Pancreas (tissue), 10 donors: ENCODE results near the gene PAX5. TPM values are rescaled to one million over a fixed set of nuclear protein-coding genes. Genes with fewer than 3 reads are reported as not detected.

ENCODE experiments used
- ATAC-seq, 4 donors: fragments of 200-7000 bp; cut with Tn5 transposase; one replicate each; pipeline versions ENCODE4 v1.8.0 to v1.9.1; 2020; ENCODE audit warnings: mild to moderate bottlenecking in 4 of 4, moderate library complexity in 4 of 4
- DNase-seq, 6 donors: peaks; one replicate each; pipeline ENCODE4 v3.0.0-alpha.2; 2020
- FAIRE-seq: peaks from 2 replicates; lab custom pipeline; 2012; peaks lifted over from hg19 to GRCh38; lab: Jason Lieb, UNC
- H3K27ac ChIP-seq, 4 donors: fragments of 200-600 bp; sonication (generic); 1 replicate in 3 of 4; 2 replicates in 1 of 4; pipeline versions ENCODE4 v1.5.0 to v1.8.0; 2020
- H3K27me3 ChIP-seq, 4 donors: fragments of 200-600 bp; one replicate each; pipeline ENCODE4 v1.8.0; 2021
- H3K36me3 ChIP-seq, 3 donors: fragments of 200-600 bp; sonication (generic) in 1 of 3; one replicate each; pipeline versions ENCODE4 v1.5.0 to v1.8.0; 2020 to 2021
- H3K4me1 ChIP-seq, 3 donors: fragments of 200-600 bp; one replicate each; pipeline ENCODE4 v1.8.0; 2021
- H3K4me3 ChIP-seq, 4 donors: fragments of 200-600 bp; sonication (generic) in 2 of 4; one replicate each; pipeline versions ENCODE4 v1.5.0 to v1.8.0; 2020 to 2021
- H3K9me3 ChIP-seq, 4 donors: fragments of 200-600 bp; one replicate each; pipeline ENCODE4 v1.8.0; 2021
- CTCF ChIP-seq, 4 donors: fragments of 200-600 bp; sonication (generic) in 3 of 4; IDR thresholded peaks; one replicate each; pipeline versions ENCODE4 v1.5.0 to v1.8.0; 2021; ENCODE audit warnings: antibody characterized with exemption in 4 of 4
- WGBS, 2 donors: extraction: QIAGEN DNeasy Blood & Tissue Kit; methylation state at CpG; one replicate each; pipeline ENCODE4 v1.1.7; 2013; 5-methylcytosine and 5-hydroxymethylcytosine counted together
- intact Hi-C, 3 donors: fragments of 100-400 bp; cut with DNase I; formaldehyde crosslinking; loops; one replicate each; pipeline versions ENCODE4 v1.11.1 to v1.14.2; 2022
- polyA plus RNA-seq, 2 donors: library from polyadenylated mRNA; stranded (reverse); fragments of 200-250 nt; gene quantifications; one replicate each; pipeline ENCODE4 v1.2.3, GENCODE V29; 2013
- total RNA-seq, 6 donors: library from RNA; stranded (reverse); fragmentation: NEBNext Ultra II Directional in 4 of 6; extraction: Animal tissue kit (Norgen Biotek cat#: 25700) in 4 of 6; gene quantifications; one replicate each; pipeline versions ENCODE4 v1.2.1 to v1.2.4, GENCODE V29; 2021 to 2023
- donor health status: healthy with polysubstance abuse.
- donor health status: DM: no; HTN: no; CAD: no; lungs with moderate emphysema.
- donor health status: DM: no; HTN: no; CAD: no.
- donor health status: control.
- donor health status: control.
- donor health status: Bipolar disorder and iron deficiency.
- donor health status: DM: yes; HTN: yes; CAD: no.
- donor health status: DM: no; HTN: no; CAD: no.
- donor health status: DM: no; HTN: no; CAD: no.
- donor health status: DM: yes; HTN: yes; CAD: no.

PAX5 gene
- total and polyA plus RNA-seq, 8 donors, result under 0.01 to 0.35 (median 0.28) TPM; not detected in 1

- WGBS, 2 donors, result 73 to 84% methylated on average over 9 of the region's 9 CpGs
- no peak overlapping the region for H3K27ac ChIP-seq
- H3K4me3 ChIP-seq, result no peak overlapping the region
- no peaks in the 10 kb centered on the region for H3K36me3 ChIP-seq
- no peaks in the 10 kb centered on the region for H3K4me1 ChIP-seq
- no peak for TF ChIP-seq CTCF (IDR thresholded peaks at IDR 0.05)
- DNase-seq (no peak), FAIRE-seq (no peak), ATAC-seq (no peak)
- peaks cover 0 to 4% (median 1%) of the 10 kb centered on the region in 4 donors for H3K27me3 ChIP-seq
- no peaks in the 10 kb centered on the region for H3K9me3 ChIP-seq
- intact Hi-C loops, result no loop called here
Observed at GRCh38 chr9:36956908-36957307, 77.2 kb downstream of the PAX5 start.

GRCh38 chr9:36950389-36950788, 83.7 kb downstream of the PAX5 start:
- ATAC-seq (no peak), DNase-seq (no peak), FAIRE-seq (no peak)
- Histone ChIP-seq H3K9me3 (no peaks in the 10 kb centered on the region), H3K4me3 (no peak overlapping the region), H3K27ac (no peak overlapping the region), H3K4me1 (no peaks in the 10 kb centered on the region), H3K27me3 (peaks cover 0 to 2% (median under 1%) of the 10 kb centered on the region in 4 donors), H3K36me3 (no peaks in the 10 kb centered on the region)
- 67 to 72% methylated on average over 4 of the region's 4 CpGs for WGBS, 2 donors
- intact Hi-C loops, result no loop called here
- no peak for TF ChIP-seq CTCF (IDR thresholded peaks at IDR 0.05)

GRCh38 chr9:36949466-36949865, 84.6 kb downstream of the PAX5 start:
- Histone ChIP-seq H3K27me3 (no peaks in the 10 kb centered on the region), H3K4me3 (no peak overlapping the region), H3K4me1 (no peaks in the 10 kb centered on the region), H3K27ac (no peak overlapping the region), H3K36me3 (no peaks in the 10 kb centered on the region), H3K9me3 (no peaks in the 10 kb centered on the region)
- intact Hi-C loops, result no loop called here
- DNase-seq (no peak), FAIRE-seq (no peak), ATAC-seq (no peak)
- WGBS, 2 donors, result 63 to 83% methylated on average over 6 of the region's 6 CpGs
- TF ChIP-seq CTCF (IDR thresholded peaks at IDR 0.05), result no peak

- Histone ChIP-seq H3K4me3 (no peak overlapping the region), H3K4me1 (no peaks in the 10 kb centered on the region), H3K27ac (no peak overlapping the region), H3K27me3 (no peaks in the 10 kb centered on the region), H3K36me3 (no peaks in the 10 kb centered on the region), H3K9me3 (no peaks in the 10 kb centered on the region)
- intact Hi-C loops, result no loop called here
- FAIRE-seq (no peak), ATAC-seq (no peak), DNase-seq (no peak)
- no peak for TF ChIP-seq CTCF (IDR thresholded peaks at IDR 0.05)
- WGBS, 2 donors, result 49 to 50% methylated on average over 13 of the region's 13 CpGs
Observed at GRCh38 chr9:36948051-36948450, 86.0 kb downstream of the PAX5 start.

GRCh38 chr9:36946653-36947052, 87.4 kb downstream of the PAX5 start:
- ATAC-seq (no peak), FAIRE-seq (no peak), DNase-seq (no peak)
- WGBS, 2 donors, result 81 to 85% methylated on average over 5 of the region's 5 CpGs
- Histone ChIP-seq H3K9me3 (no peaks in the 10 kb centered on the region), H3K4me1 (no peaks in the 10 kb centered on the region), H3K27ac (no peak overlapping the region), H3K27me3 (no peaks in the 10 kb centered on the region), H3K4me3 (no peak overlapping the region), H3K36me3 (no peaks in the 10 kb centered on the region)
- no peak for TF ChIP-seq CTCF (IDR thresholded peaks at IDR 0.05)
- intact Hi-C loops, result no loop called here
